Activated naive CD4-positive, alpha-beta T cell (primary cell): ENCODE results near the gene RBM19.

Experiments used
- DNase-seq, 4 experiments: peaks; one replicate each; lab custom pipeline; 2025; lab: John Stamatoyannopoulos, UW

The RBM19 gene

GRCh38 chr12:113882690-113883089, 83.4 kb downstream of the RBM19 start:
- no peak for DNase-seq

- no peak for DNase-seq
Measured at GRCh38 chr12:113880988-113881962, 84.8 kb downstream of the RBM19 start.

GRCh38 chr12:113880326-113880725, 85.8 kb downstream of the RBM19 start:
- DNase-seq, result no peak

GRCh38 chr12:113879658-113880057, 86.5 kb downstream of the RBM19 start:
- no peak for DNase-seq

- DNase-seq, result no peak
Measured at GRCh38 chr12:113877607-113878006, 88.5 kb downstream of the RBM19 start.

- no peak for DNase-seq
Measured at GRCh38 chr12:113876160-113876559, 90.0 kb downstream of the RBM19 start.

- DNase-seq, result no peak
Measured at GRCh38 chr12:113875691-113876090, 90.4 kb downstream of the RBM19 start.

GRCh38 chr12:113874999-113875561, 91.0 kb downstream of the RBM19 start:
- no peak for DNase-seq

GRCh38 chr12:113874326-113874725, 91.8 kb downstream of the RBM19 start:
- no peak for DNase-seq

GRCh38 chr12:113873740-113874139, 92.4 kb downstream of the RBM19 start:
- DNase-seq, result no peak

GRCh38 chr12:113870890-113871289, 95.2 kb downstream of the RBM19 start:
- DNase-seq, result no peak

GRCh38 chr12:113870035-113870434, 96.1 kb downstream of the RBM19 start:
- no peak for DNase-seq

GRCh38 chr12:113868365-113868764, 97.8 kb downstream of the RBM19 start:
- DNase-seq, result no peak

GRCh38 chr12:113867258-113867657, 98.9 kb downstream of the RBM19 start:
- DNase-seq, result no peak

GRCh38 chr12:113866496-113866895, 99.6 kb downstream of the RBM19 start:
- DNase-seq, result no peak

- no peak for DNase-seq
Measured at GRCh38 chr12:113863455-113863845, 102.7 kb downstream of the RBM19 start.

GRCh38 chr12:113862590-113863454, 103.3 kb downstream of the RBM19 start:
- no peak for DNase-seq

GRCh38 chr12:113861708-113862312, 104.3 kb downstream of the RBM19 start:
- no peak for DNase-seq

- DNase-seq, result no peak
Measured at GRCh38 chr12:113860950-113861349, 105.2 kb downstream of the RBM19 start.

GRCh38 chr12:113860059-113860820, 105.9 kb downstream of the RBM19 start:
- DNase-seq, result no peak

GRCh38 chr12:113858841-113859386, 107.2 kb downstream of the RBM19 start:
- no peak for DNase-seq
